HEK293T (cell line): ENCODE measurements around the gene ADCY9.

Experiments used
- BHLHE40 ChIP-seq: fragments of 450-650 bp; IDR thresholded peaks from 2 replicates; pipeline ENCODE4 v1.6.1; 2016; ENCODE audit warnings: mild to moderate bottlenecking, moderate library complexity, borderline replicate concordance
- ELF4 ChIP-seq: fragments of 450-650 bp; IDR thresholded peaks from 2 replicates; pipeline ENCODE4 v1.6.1; 2017; ENCODE audit warnings: antibody characterized with exemption
- FOXA1 ChIP-seq: fragments of 450-650 bp; IDR thresholded peaks from 2 replicates; pipeline ENCODE4 v1.6.1; 2016; ENCODE audit warnings: mild to moderate bottlenecking
- FOXK2 ChIP-seq: fragments of 450-650 bp; IDR thresholded peaks from 2 replicates; pipeline ENCODE4 v1.6.1; 2016; ENCODE audit warnings: mild to moderate bottlenecking
- FOXM1 ChIP-seq: fragments of 450-650 bp; IDR thresholded peaks from 2 replicates; pipeline ENCODE4 v1.6.1; 2017; ENCODE audit warnings: mild to moderate bottlenecking, borderline replicate concordance
- HDGF ChIP-seq: fragments of 450-650 bp; IDR thresholded peaks from 2 replicates; pipeline ENCODE4 v1.6.1; 2017; ENCODE audit warnings: antibody characterized with exemption, borderline replicate concordance
- L3MBTL2 ChIP-seq: fragments of 450-650 bp; conservative IDR thresholded peaks from 2 replicates; pipeline ENCODE4 v1.6.1; 2016; ENCODE audit warnings: mild to moderate bottlenecking
- LEF1 ChIP-seq: fragments of 450-650 bp; IDR thresholded peaks from 2 replicates; pipeline ENCODE4 v1.6.1; 2017; ENCODE audit warnings: mild to moderate bottlenecking, borderline replicate concordance
- NFRKB ChIP-seq: fragments of 450-650 bp; IDR thresholded peaks from 2 replicates; pipeline ENCODE4 v1.6.1; 2016; ENCODE audit warnings: mild to moderate bottlenecking, moderate library complexity
- SP1 ChIP-seq: fragments of 450-650 bp; IDR thresholded peaks from 2 replicates; pipeline ENCODE4 v1.6.1; 2017
- SUZ12 ChIP-seq: fragments of 450-650 bp; IDR thresholded peaks from 2 replicates; pipeline ENCODE4 v1.6.1; 2016; ENCODE audit warnings: mild to moderate bottlenecking
- ZNF384 ChIP-seq: fragments of 450-650 bp; IDR thresholded peaks from 2 replicates; pipeline ENCODE4 v1.6.1; 2016
- TF ChIP-seq, protein P1 (sequence below): fragments of 450-650 bp; IDR thresholded peaks from 2 replicates; pipeline ENCODE4 v1.6.1; 2016

DNA sequence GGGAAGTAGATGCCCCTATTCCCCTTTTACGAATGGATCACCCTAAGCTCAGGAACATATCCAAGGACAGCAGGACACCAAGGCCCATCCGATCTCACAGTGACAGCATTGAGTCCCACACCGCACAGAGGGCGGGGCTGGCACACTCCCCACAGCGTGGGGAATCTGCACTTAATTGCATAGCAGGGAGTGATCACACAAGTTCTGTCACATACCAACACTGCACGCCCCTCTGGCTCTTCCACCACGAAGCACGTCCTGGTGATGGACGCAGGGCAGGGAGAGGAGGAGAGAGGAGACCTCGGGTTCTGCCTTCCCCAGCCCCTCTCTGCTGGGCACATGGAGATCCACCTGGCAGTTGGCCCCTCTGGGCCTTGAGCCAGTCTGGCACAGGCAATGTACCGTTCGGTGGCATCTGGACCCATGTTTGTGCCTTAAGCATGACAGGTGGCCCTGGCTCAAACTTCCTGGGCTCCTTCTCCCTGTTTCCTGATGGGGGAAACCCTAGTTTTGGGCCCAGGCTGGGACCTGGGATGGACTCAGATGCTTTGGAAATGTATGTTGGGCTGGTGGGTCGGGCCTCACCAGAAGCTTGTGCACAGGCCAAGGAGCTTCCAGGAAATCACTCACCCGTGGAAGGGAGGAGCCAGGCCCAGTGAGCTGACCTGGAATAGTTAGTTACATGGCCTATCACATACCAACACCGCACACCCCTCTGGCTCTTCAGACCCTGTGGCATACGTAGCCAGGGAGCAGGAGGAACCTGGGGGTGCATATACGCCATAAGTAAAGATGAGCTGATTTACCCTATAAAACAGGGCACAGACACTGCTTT, 200.6 kb downstream of the ADCY9 start:
- TF ChIP-seq LEF1 (no peak), SUZ12 (no peak), ZNF384 (no peak), FOXA1 (no peak), FOXM1 (no peak), SP1 (no peak), ELF4 (no peak), HDGF (no peak), L3MBTL2 (no peak), NFRKB (no peak), FOXK2 (no peak), BHLHE40 (no peak)
- TF ChIP-seq, protein P1, sequence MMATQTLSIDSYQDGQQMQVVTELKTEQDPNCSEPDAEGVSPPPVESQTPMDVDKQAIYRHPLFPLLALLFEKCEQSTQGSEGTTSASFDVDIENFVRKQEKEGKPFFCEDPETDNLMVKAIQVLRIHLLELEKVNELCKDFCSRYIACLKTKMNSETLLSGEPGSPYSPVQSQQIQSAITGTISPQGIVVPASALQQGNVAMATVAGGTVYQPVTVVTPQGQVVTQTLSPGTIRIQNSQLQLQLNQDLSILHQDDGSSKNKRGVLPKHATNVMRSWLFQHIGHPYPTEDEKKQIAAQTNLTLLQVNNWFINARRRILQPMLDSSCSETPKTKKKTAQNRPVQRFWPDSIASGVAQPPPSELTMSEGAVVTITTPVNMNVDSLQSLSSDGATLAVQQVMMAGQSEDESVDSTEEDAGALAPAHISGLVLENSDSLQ = no peak
